ENCODE results near the gene ANKAR.

ANKAR gene, protein sequence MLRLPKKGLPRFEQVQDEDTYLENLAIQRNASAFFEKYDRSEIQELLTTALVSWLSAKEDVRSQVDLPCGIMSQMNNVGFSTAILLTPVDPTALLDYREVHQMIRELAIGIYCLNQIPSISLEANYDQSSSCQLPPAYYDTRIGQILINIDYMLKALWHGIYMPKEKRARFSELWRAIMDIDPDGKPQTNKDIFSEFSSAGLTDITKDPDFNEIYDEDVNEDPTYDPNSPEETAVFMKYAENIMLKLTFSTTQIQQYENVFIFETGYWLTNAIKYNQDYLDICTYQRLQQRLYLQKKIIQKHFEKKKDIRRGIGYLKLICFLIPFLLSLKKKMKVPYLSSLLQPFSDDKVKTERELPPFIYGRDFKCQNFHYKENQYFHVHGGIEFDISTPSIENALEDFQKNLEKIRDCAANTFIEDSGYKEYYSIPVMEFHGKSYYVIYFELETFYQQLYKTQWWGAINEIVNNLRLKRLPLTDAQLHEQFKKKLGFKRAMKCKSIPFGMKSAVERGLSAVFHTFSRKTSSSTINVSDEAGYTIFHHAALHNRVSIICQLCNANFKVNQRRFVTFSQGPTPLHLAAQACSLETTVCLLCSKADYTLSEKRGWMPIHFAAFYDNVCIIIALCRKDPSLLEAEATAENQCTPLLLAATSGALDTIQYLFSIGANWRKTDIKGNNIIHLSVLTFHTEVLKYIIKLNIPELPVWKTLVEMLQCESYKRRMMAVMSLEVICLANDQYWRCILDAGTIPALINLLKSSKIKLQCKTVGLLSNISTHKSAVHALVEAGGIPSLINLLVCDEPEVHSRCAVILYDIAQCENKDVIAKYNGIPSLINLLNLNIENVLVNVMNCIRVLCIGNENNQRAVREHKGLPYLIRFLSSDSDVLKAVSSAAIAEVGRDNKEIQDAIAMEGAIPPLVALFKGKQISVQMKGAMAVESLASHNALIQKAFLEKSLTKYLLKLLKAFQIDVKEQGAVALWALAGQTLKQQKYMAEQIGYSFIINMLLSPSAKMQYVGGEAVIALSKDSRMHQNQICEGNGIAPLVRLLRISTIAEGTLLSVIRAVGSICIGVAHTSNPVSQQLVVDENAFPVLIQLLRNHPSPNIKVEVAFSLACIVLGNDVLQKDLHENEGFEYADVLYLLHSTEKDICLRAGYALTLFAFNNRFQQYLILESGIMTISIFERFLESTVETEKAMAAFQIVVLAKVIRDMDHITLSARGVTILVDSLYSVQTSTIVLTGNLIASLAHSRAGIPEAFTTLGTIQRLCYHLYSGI (N-terminal part only)

DNA sequence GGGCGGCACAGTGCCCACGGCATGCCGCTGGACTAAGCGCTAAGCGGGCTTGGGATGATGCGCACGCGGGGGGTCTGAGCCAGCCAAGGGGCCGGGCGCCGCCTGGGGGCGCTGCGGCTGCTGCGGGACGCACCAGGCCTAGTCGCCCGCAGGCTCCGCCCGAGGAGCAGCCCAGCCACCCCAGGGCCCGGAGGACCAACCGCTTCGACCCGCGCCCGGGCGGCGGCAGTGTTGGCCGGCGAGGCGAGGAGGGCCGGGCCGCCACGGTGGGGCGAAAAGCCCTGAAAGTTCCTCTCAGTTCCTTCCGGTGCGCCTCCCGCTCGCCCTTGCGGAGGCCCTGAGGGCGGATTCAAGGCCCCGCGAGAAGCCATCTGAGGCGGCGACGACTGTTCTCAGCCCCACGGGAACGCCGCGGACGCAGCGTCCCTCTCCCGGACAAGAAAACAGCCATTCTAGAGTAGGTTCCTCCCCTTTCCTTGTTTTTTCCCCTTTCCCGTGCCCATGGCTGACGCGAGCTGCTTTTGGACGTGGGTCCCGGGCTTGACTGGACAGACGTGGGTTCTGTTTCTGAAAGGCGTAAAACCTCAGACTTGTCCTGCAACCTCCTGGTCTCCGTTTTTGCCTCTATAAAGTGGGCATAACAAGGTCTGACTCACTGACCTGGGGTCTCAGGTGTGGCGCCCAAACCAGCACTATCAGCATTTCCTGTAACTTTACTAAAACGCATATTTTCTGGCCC lies at the start of gene ANKAR:
ANKAR (plus strand) TSS at position 297 of the 739 bp plus-strand sequence. CDS start 1,821 bp downstream, outside the sequence.
- peak; percentile 95 for TF ChIP-seq CTCF (IDR thresholded peaks at IDR 0.05; ENCODE audit: borderline replicate concordance, insufficient read depth, low read depth, low read length)

DNA sequence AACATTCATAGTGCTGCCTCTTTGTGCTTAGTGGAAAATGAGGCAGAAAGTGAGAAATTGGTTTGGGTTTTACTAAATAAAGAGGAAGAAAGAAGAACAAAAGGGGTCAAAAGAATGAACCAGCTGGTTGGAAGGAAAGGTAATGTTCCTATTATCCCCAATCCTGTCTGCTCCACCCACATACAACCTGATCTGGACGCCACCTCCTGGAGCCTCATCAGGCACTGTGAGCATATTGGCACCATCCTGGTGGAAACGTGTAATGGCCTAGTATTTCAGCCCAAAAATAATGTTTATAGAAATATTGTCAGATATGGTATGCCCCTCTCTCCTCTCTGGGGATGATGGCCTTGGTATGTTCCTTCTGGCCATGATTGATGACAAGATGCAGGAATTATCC lies 48.8 kb upstream of the ANKAR start:
- no peak overlapping the region for H3K4me3 ChIP-seq (ENCODE audit: low read depth, low read length)
- TF ChIP-seq CTCF (IDR thresholded peaks at IDR 0.05; ENCODE audit: borderline replicate concordance, insufficient read depth, low read depth, low read length), result no peak

More for the DNA sequence above, at the start of gene ANKAR:
- H3K4me3 ChIP-seq (ENCODE audit: low read depth, low read length), result peak within 1 kb of the TSS; percentile 59

- TF ChIP-seq CTCF (IDR thresholded peaks at IDR 0.05; ENCODE audit: borderline replicate concordance, insufficient read depth, low read depth, low read length), result no peak
These were observed 46.7 kb upstream of the ANKAR start for GRCh38 chr2:189627789-189628188.

GRCh38 chr2:189628817-189629530 lies 45.5 kb upstream of the ANKAR start:
- no peak for TF ChIP-seq CTCF (IDR thresholded peaks at IDR 0.05; ENCODE audit: borderline replicate concordance, insufficient read depth, low read depth, low read length)
- H3K4me3 ChIP-seq (ENCODE audit: low read depth, low read length), result no peak overlapping the region

More at GRCh38 chr2:189627789-189628188, 46.7 kb upstream of the ANKAR start:
- no peak overlapping the region for H3K4me3 ChIP-seq (ENCODE audit: low read depth, low read length)

GRCh38 chr2:189629531-189630453 lies 44.7 kb upstream of the ANKAR start:
- no peak for TF ChIP-seq CTCF (IDR thresholded peaks at IDR 0.05; ENCODE audit: borderline replicate concordance, insufficient read depth, low read depth, low read length)

More at GRCh38 chr2:189629531-189630453, 44.7 kb upstream of the ANKAR start:
- H3K4me3 ChIP-seq (ENCODE audit: low read depth, low read length), result no peak overlapping the region
